ENCODE results near the gene TM4SF18.

The TM4SF18 gene

GRCh38 chr3:149374793-149375500, 41.5 kb upstream of the TM4SF18 start:
- Histone ChIP-seq H3K9me3 (ENCODE audit: control insufficient read depth, insufficient read depth, low read depth, low read length) (peaks cover 6% of the 10 kb centered on the region; the same call in 1 of the 2 replicates), H3K9ac (ENCODE audit: low read length) (no peak overlapping the region), H3K4me3 (ENCODE audit: low read depth, low read length) (no peak overlapping the region), H3K4me1 (ENCODE audit: control insufficient read depth, insufficient read depth, low read length) (peaks cover 21% of the 10 kb centered on the region), H3K36me3 (ENCODE audit: control insufficient read depth, insufficient read depth, low read length) (no peaks in the 10 kb centered on the region), H3K27ac (ENCODE audit: low read depth, low read length) (no peak overlapping the region), H3K27me3 (ENCODE audit: control insufficient read depth, insufficient read depth, low read length) (no peaks in the 10 kb centered on the region)

GRCh38 chr3:149374391-149374790, 41.0 kb upstream of the TM4SF18 start:
- peaks cover 27% of the 10 kb centered on the region for H3K4me1 ChIP-seq (ENCODE audit: control insufficient read depth, insufficient read depth, low read length)
- no peak overlapping the region for H3K9ac ChIP-seq (ENCODE audit: low read length)
- H3K27me3 ChIP-seq (ENCODE audit: control insufficient read depth, insufficient read depth, low read length), result no peaks in the 10 kb centered on the region
- no peak overlapping the region for H3K27ac ChIP-seq (ENCODE audit: low read depth, low read length)
- H3K4me3 ChIP-seq (ENCODE audit: low read depth, low read length), result no peak overlapping the region
- no peaks in the 10 kb centered on the region for H3K36me3 ChIP-seq (ENCODE audit: control insufficient read depth, insufficient read depth, low read length)
- H3K9me3 ChIP-seq (ENCODE audit: control insufficient read depth, insufficient read depth, low read depth, low read length), result peaks cover 6% of the 10 kb centered on the region; the same call in 1 of the 2 replicates

DNA sequence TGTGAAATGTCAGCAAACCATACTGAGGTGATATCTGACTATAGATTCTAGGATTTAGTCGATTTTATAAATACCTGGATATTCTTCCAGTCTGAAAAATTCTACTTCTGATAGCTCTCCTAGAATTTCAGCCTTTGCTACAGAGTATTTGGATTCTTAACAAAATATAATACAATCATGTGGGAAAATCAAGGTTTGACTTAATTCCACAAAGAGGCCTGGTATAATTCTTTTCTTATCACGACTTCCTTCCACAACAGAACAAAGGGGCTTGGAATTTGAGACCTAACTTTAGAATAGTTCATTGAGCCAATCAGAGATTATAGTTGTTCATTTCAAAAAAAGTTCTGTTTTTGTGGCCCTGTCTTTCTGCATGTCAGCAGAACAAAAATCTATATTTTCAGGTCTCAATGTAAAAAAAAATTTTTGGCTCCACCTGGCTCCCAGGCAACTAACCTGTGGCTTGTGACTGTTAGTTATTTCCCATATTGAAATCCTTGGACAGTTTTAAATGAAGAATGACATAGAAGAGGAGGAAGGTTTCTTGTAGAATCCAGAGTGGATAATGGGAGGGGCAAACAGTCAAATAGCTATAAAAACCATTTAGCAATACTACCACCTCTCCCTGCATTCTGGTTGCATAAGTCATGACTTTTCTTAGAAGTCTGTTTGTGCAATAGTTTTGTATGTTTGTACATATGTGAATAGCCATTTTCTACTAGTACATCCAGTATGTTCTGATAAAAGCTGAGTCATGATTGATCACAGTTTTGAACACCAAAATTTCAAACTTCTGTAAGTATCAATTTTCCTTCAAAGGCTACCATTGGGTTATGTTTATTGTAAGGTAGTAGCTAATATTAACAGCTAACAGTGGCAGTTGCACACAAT, 40.0 kb upstream of the TM4SF18 start:
- Histone ChIP-seq H3K9me3 (ENCODE audit: control insufficient read depth, insufficient read depth, low read depth, low read length) (no peaks in the 10 kb centered on the region), H3K4me1 (ENCODE audit: control insufficient read depth, insufficient read depth, low read length) (peaks cover 36% of the 10 kb centered on the region), H3K4me3 (ENCODE audit: low read depth, low read length) (no peak overlapping the region), H3K9ac (ENCODE audit: low read length) (no peak overlapping the region), H3K27me3 (ENCODE audit: control insufficient read depth, insufficient read depth, low read length) (no peaks in the 10 kb centered on the region), H3K27ac (ENCODE audit: low read depth, low read length) (no peak overlapping the region), H3K36me3 (ENCODE audit: control insufficient read depth, insufficient read depth, low read length) (no peaks in the 10 kb centered on the region)

DNA sequence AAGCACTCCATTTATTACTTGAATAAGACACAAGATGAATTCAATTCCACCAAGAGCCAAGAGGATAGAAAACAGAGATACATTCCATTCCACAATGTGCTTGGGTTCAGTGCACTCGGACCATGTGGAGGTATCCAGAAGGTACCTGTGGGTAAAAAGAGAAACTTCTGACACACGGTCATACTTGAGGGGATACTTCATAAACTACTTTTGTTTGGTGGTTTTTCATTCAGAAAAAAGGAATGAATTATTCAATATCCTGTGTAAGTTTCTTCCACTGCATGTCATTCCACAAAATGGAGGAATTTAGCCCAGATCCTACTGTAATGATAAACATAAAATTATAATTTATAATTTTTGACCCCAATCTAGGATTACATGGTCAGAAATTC, 38.3 kb upstream of the TM4SF18 start:
- Histone ChIP-seq H3K9ac (ENCODE audit: low read length) (no peak overlapping the region), H3K36me3 (ENCODE audit: control insufficient read depth, insufficient read depth, low read length) (no peaks in the 10 kb centered on the region), H3K27me3 (ENCODE audit: control insufficient read depth, insufficient read depth, low read length) (no peaks in the 10 kb centered on the region), H3K4me3 (ENCODE audit: low read depth, low read length) (no peak overlapping the region), H3K4me1 (ENCODE audit: control insufficient read depth, insufficient read depth, low read length) (peaks cover 43% of the 10 kb centered on the region), H3K27ac (ENCODE audit: low read depth, low read length) (no peak overlapping the region), H3K9me3 (ENCODE audit: control insufficient read depth, insufficient read depth, low read depth, low read length) (no peaks in the 10 kb centered on the region)

- H3K4me1 ChIP-seq (ENCODE audit: control insufficient read depth, insufficient read depth, low read length), result peaks cover 44% of the 10 kb centered on the region
- peak overlapping the region; percentile 28; the same call in 1 of the 2 replicates for H3K27ac ChIP-seq (ENCODE audit: low read depth, low read length)
- H3K4me3 ChIP-seq (ENCODE audit: low read depth, low read length), result no peak overlapping the region
- no peak overlapping the region for H3K9ac ChIP-seq (ENCODE audit: low read length)
- H3K36me3 ChIP-seq (ENCODE audit: control insufficient read depth, insufficient read depth, low read length), result no peaks in the 10 kb centered on the region
- no peaks in the 10 kb centered on the region for H3K27me3 ChIP-seq (ENCODE audit: control insufficient read depth, insufficient read depth, low read length)
- H3K9me3 ChIP-seq (ENCODE audit: control insufficient read depth, insufficient read depth, low read depth, low read length), result no peaks in the 10 kb centered on the region
Measured at GRCh38 chr3:149371001-149371722, 37.7 kb upstream of the TM4SF18 start.

DNA sequence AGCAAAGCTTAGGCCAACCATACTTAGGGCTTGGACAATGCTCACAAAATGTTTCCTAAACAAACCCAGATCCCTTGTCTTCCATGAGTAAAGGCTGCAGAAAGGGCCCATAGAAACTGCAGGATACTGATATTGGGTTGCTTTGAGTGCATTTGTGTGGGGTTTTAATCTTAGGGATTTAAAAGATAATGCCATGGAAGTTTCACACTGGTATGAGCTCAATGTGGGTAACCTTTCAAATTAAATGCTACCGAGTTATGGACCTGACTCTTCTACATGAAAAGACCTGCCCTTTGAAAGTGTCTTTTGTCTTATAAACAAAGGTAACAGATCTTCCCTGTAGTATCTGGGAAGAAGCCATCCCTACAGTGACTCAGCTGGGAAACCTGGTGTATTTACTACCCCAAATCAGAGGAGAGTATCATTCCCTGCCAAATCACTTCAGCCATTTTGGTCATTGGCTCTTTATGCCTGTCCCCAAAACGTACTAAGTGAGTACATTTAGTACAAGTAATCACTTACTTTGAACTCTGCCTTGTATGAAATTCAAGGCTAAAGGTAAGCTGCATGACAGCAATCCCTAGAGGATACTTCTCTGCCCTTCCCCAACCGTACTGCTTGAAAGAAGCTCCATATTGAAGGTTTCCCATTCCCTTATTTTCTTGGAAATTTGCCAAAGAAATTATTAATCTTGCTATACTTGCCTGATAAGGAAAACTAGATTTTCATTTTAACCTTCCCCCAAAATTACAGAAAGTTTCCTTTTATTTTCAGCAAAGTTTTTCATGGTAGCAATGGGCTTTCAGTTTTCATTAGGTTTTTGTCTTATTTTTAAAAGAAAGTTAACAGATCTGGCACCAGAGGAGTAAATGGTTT, 36.8 kb upstream of the TM4SF18 start:
- Histone ChIP-seq H3K9me3 (ENCODE audit: control insufficient read depth, insufficient read depth, low read depth, low read length) (no peaks in the 10 kb centered on the region), H3K27me3 (ENCODE audit: control insufficient read depth, insufficient read depth, low read length) (no peaks in the 10 kb centered on the region), H3K36me3 (ENCODE audit: control insufficient read depth, insufficient read depth, low read length) (no peaks in the 10 kb centered on the region), H3K4me3 (ENCODE audit: low read depth, low read length) (no peak overlapping the region; the same call in 1 of the 2 replicates), H3K27ac (ENCODE audit: low read depth, low read length) (peak overlapping the region; percentile 72), H3K9ac (ENCODE audit: low read length) (peak overlapping the region; percentile 51), H3K4me1 (ENCODE audit: control insufficient read depth, insufficient read depth, low read length) (peaks cover 44% of the 10 kb centered on the region)

DNA sequence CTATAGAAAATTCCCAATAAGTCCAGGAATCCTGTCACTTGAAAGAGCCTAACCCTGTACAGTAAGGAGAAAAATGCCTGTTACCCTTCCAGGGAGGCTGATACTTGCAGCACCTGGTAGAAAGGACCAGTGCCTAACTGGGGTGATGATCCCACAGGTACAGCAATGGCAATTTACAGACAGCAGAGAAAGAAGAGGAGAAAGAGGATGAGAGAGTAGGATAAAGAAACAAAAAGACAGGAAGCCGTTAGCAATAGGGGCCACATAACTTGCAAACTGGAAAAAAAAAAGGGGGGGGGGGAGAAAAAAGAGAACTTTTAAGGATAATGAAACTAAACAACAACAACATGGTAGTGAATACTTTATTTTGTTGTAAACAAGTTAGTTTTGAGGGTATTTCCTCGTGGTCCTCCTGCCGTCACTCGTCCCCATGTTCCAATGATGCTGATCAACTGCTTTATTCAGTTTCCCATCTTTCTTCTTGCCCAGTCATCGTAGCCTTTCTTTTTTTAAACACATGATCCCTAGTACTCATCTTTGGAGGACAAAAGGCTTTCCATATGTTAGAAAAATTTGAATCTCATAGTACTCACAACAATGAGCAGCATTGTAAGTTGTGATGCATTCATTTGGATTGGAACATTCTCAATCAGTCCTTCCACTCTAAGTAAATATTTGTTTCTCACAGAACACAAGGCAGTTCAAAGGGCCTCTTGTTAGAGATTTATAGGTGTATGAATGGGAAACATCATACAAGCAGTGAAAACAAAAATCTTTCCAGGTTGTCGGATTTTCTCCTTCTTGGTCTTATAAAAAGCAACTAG, 35.5 kb upstream of the TM4SF18 start:
- H3K4me1 ChIP-seq (ENCODE audit: control insufficient read depth, insufficient read depth, low read length), result peaks cover 44% of the 10 kb centered on the region
- no peaks in the 10 kb centered on the region for H3K27me3 ChIP-seq (ENCODE audit: control insufficient read depth, insufficient read depth, low read length)
- H3K4me3 ChIP-seq (ENCODE audit: low read depth, low read length), result no peak overlapping the region
- no peaks in the 10 kb centered on the region for H3K9me3 ChIP-seq (ENCODE audit: control insufficient read depth, insufficient read depth, low read depth, low read length)
- H3K36me3 ChIP-seq (ENCODE audit: control insufficient read depth, insufficient read depth, low read length), result no peaks in the 10 kb centered on the region
- peak overlapping the region; percentile 37; the same call in 1 of the 2 replicates for H3K27ac ChIP-seq (ENCODE audit: low read depth, low read length)
- H3K9ac ChIP-seq (ENCODE audit: low read length), result no peak overlapping the region

DNA sequence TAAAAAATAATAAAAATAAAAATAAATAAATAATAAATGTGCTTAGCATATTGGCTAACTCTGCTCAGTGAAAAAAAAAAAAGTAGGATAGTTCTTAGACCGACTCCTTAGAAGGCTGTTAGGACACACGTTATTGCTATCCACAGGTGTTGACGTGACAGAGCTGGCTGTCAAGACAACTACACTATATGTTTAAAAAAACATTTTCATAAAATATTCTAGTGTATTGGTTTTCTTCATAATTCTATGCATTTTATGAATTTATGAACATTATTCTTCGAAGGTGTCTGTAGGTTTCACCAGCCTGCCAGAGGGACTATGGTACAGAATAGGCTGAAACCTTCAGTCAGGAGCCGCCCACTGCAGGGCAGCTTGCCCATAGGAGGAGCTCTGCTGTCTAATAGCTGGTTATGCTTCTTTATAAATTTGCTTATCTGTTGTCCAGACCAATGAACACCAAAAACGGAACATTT, 34.8 kb upstream of the TM4SF18 start:
- Histone ChIP-seq H3K9me3 (ENCODE audit: control insufficient read depth, insufficient read depth, low read depth, low read length) (no peaks in the 10 kb centered on the region), H3K9ac (ENCODE audit: low read length) (no peak overlapping the region), H3K4me1 (ENCODE audit: control insufficient read depth, insufficient read depth, low read length) (peaks cover 44% of the 10 kb centered on the region), H3K27me3 (ENCODE audit: control insufficient read depth, insufficient read depth, low read length) (no peaks in the 10 kb centered on the region), H3K27ac (ENCODE audit: low read depth, low read length) (no peak overlapping the region), H3K4me3 (ENCODE audit: low read depth, low read length) (no peak overlapping the region), H3K36me3 (ENCODE audit: control insufficient read depth, insufficient read depth, low read length) (no peaks in the 10 kb centered on the region)

- Histone ChIP-seq H3K4me1 (ENCODE audit: control insufficient read depth, insufficient read depth, low read length) (peaks cover 44% of the 10 kb centered on the region), H3K27me3 (ENCODE audit: control insufficient read depth, insufficient read depth, low read length) (no peaks in the 10 kb centered on the region), H3K36me3 (ENCODE audit: control insufficient read depth, insufficient read depth, low read length) (no peaks in the 10 kb centered on the region), H3K9me3 (ENCODE audit: control insufficient read depth, insufficient read depth, low read depth, low read length) (no peaks in the 10 kb centered on the region), H3K4me3 (ENCODE audit: low read depth, low read length) (no peak overlapping the region), H3K9ac (ENCODE audit: low read length) (no peak overlapping the region), H3K27ac (ENCODE audit: low read depth, low read length) (no peak overlapping the region)
Measured at GRCh38 chr3:149366941-149367840, 33.8 kb upstream of the TM4SF18 start.

Measured in HUES6 (cell line).